SK-N-MC (cell line): ENCODE results near the gene CAPN2.

ENCODE experiments used
- DNase-seq: peaks from one replicate; pipeline ENCODE4 v3.0.0-alpha.2; 2011; ENCODE audit warnings: low read depth, low spot score
- H3K27ac ChIP-seq: fragments of 200-600 bp; sonication (generic); 2 replicates; pipeline ENCODE4 v1.5.1; 2016; ENCODE audit warnings: mixed run types
- H3K36me3 ChIP-seq: fragments of 200-600 bp; sonication (generic); 2 replicates; pipeline ENCODE4 v1.6.1; 2017; ENCODE audit warnings: antibody characterized with exemption, low read length, mixed read lengths; ENCODE audit not compliant: insufficient read depth
- H3K4me3 ChIP-seq: fragments of 200-600 bp; sonication (generic); 2 replicates; pipeline ENCODE4 v1.5.1; 2016
- H3K9ac ChIP-seq: fragments of 200-600 bp; sonication (generic); 2 replicates; pipeline ENCODE4 v1.8.0; 2017; ENCODE audit warnings: mixed run types, mixed read lengths; ENCODE audit not compliant: insufficient read length
- H3K9me3 ChIP-seq: fragments of 200-600 bp; sonication (generic); 2 replicates; pipeline ENCODE4 v1.6.1; 2017; ENCODE audit warnings: low read depth, mild to moderate bottlenecking, antibody characterized with exemption, low read length, moderate library complexity, mixed read lengths
- EZH2 ChIP-seq: fragments of 200-600 bp; sonication (generic); IDR thresholded peaks from one replicate; pipeline ENCODE4 v1.6.1; 2017; ENCODE audit warnings: antibody characterized with exemption
- FOXP2 ChIP-seq: optimal IDR thresholded peaks from 2 replicates; pipeline ENCODE3; 2011; ENCODE audit warnings: mild to moderate bottlenecking, moderate library complexity; ENCODE audit not compliant: insufficient read depth; ENCODE audit errors: extremely low read length, control extremely low read depth
- POLR2AphosphoS5 ChIP-seq: IDR thresholded peaks from 2 replicates; pipeline ENCODE4 v1.6.1; 2012; ENCODE audit warnings: mild to moderate bottlenecking, low read depth, low read length, borderline replicate concordance

Gene CAPN2

GRCh38 chr1:223763881-223764280, 51.5 kb downstream of the CAPN2 start:
- Histone ChIP-seq H3K27ac (no peak overlapping the region), H3K9me3 (no peaks in the 10 kb centered on the region), H3K9ac (no peak overlapping the region), H3K36me3 (peaks cover 3% of the 10 kb centered on the region; the same call in 1 of the 2 replicates), H3K4me3 (no peak overlapping the region)
- DNase-seq = no peak
- TF ChIP-seq FOXP2 = no peak
- TF ChIP-seq EZH2 = no peak
- no peak for TF ChIP-seq POLR2AphosphoS5

GRCh38 chr1:223765036-223765718, 52.8 kb downstream of the CAPN2 start:
- TF ChIP-seq POLR2AphosphoS5 (no peak), FOXP2 (no peak), EZH2 (no peak)
- Histone ChIP-seq H3K9ac (no peak overlapping the region), H3K4me3 (no peak overlapping the region), H3K27ac (no peak overlapping the region), H3K9me3 (no peaks in the 10 kb centered on the region), H3K36me3 (peaks cover 16% of the 10 kb centered on the region)
- DNase-seq = no peak

GRCh38 chr1:223765719-223766340, 53.5 kb downstream of the CAPN2 start:
- TF ChIP-seq EZH2 (no peak), FOXP2 (no peak), POLR2AphosphoS5 (no peak)
- Histone ChIP-seq H3K36me3 (peaks cover 22% of the 10 kb centered on the region), H3K9me3 (no peaks in the 10 kb centered on the region), H3K4me3 (no peak overlapping the region), H3K27ac (no peak overlapping the region), H3K9ac (no peak overlapping the region)
- no peak for DNase-seq

GRCh38 chr1:223770621-223771315, 58.4 kb downstream of the CAPN2 start:
- Histone ChIP-seq H3K9ac (no peak overlapping the region), H3K27ac (no peak overlapping the region), H3K4me3 (no peak overlapping the region), H3K9me3 (no peaks in the 10 kb centered on the region), H3K36me3 (peaks cover 67% of the 10 kb centered on the region)
- TF ChIP-seq POLR2AphosphoS5 = no peak
- DNase-seq = no peak

- TF ChIP-seq POLR2AphosphoS5 = no peak
- TF ChIP-seq EZH2 = no peak
- no peak for TF ChIP-seq FOXP2
- no peak overlapping the region for H3K9ac ChIP-seq
- no peak for DNase-seq
- H3K27ac ChIP-seq = peak overlapping the region; percentile 42; the same call in 1 of the 2 replicates
- no peaks in the 10 kb centered on the region for H3K9me3 ChIP-seq
- no peak overlapping the region for H3K4me3 ChIP-seq
- H3K36me3 ChIP-seq = peaks cover 74% of the 10 kb centered on the region
These were observed 59.1 kb downstream of the CAPN2 start for GRCh38 chr1:223771469-223771813.

GRCh38 chr1:223771814-223772770, 59.8 kb downstream of the CAPN2 start:
- DNase-seq = no peak
- Histone ChIP-seq H3K27ac (peak overlapping the region; percentile 42; the same call in 1 of the 2 replicates), H3K36me3 (peaks cover 79% of the 10 kb centered on the region), H3K4me3 (no peak overlapping the region), H3K9ac (no peak overlapping the region), H3K9me3 (no peaks in the 10 kb centered on the region)
- TF ChIP-seq POLR2AphosphoS5 = no peak
- TF ChIP-seq EZH2 = no peak
- TF ChIP-seq FOXP2 = no peak

- H3K27ac ChIP-seq = no peak overlapping the region
- H3K4me3 ChIP-seq = no peak overlapping the region
- H3K9ac ChIP-seq = no peak overlapping the region
- TF ChIP-seq EZH2 = no peak
- TF ChIP-seq FOXP2 = no peak
- no peak for TF ChIP-seq POLR2AphosphoS5
- DNase-seq = no peak
- peaks cover 86% of the 10 kb centered on the region for H3K36me3 ChIP-seq
- H3K9me3 ChIP-seq = no peaks in the 10 kb centered on the region
These were observed 60.4 kb downstream of the CAPN2 start for GRCh38 chr1:223772771-223773160.
